NOMO-1 (cell line): Measurements from ENCODE around the gene SHISAL1.
A peak's percentile ranks its signal among the peaks of the same experiment; 100 is the strongest.
"Not testable (repeated sequence)": the region's sequence is repeated elsewhere in the genome, so short reads cannot be mapped to it uniquely, and the experiment has no call there.

Source experiments
- DNase-seq, 2 experiments: peaks; one replicate each; lab custom pipeline; 2025; ENCODE audit not compliant: unreplicated experiment in 2 of 2; lab: John Stamatoyannopoulos, UW

The SHISAL1 gene

GRCh38 chr22:44305455-44305854 lies 7.3 kb downstream of the SHISAL1 start:
- DNase-seq: no peak

- no peak for DNase-seq
Measured at GRCh38 chr22:44304911-44305310, 7.8 kb downstream of the SHISAL1 start.

- DNase-seq: no peak
Measured at GRCh38 chr22:44304354-44304753, 8.4 kb downstream of the SHISAL1 start.

GRCh38 chr22:44302363-44302762 lies 10.4 kb downstream of the SHISAL1 start:
- DNase-seq: not testable (repeated sequence)

- no peak for DNase-seq
Measured at GRCh38 chr22:44301039-44301438, 11.7 kb downstream of the SHISAL1 start.

GRCh38 chr22:44299124-44299523 lies 13.6 kb downstream of the SHISAL1 start:
- no peak for DNase-seq

GRCh38 chr22:44298406-44299091 lies 14.2 kb downstream of the SHISAL1 start:
- DNase-seq: no peak

- no peak for DNase-seq
Measured at GRCh38 chr22:44297470-44298061, 15.2 kb downstream of the SHISAL1 start.

GRCh38 chr22:44295406-44295805 lies 17.3 kb downstream of the SHISAL1 start:
- DNase-seq: no peak

GRCh38 chr22:44293876-44294275 lies 18.9 kb downstream of the SHISAL1 start:
- DNase-seq: no peak

- no peak for DNase-seq
Measured at GRCh38 chr22:44293034-44293433, 19.7 kb downstream of the SHISAL1 start.

- DNase-seq: no peak
Measured at GRCh38 chr22:44292521-44292920, 20.2 kb downstream of the SHISAL1 start.

- no peak for DNase-seq
Measured at GRCh38 chr22:44291674-44292360, 20.9 kb downstream of the SHISAL1 start.

- DNase-seq: peak in 1 of 2 experiments; percentile 1
Measured at GRCh38 chr22:44291265-44291664, 21.5 kb downstream of the SHISAL1 start.

- DNase-seq: no peak
Measured at GRCh38 chr22:44289414-44290171, 23.2 kb downstream of the SHISAL1 start.

- DNase-seq: no peak
Measured at GRCh38 chr22:44288913-44289312, 23.8 kb downstream of the SHISAL1 start.

- DNase-seq: no peak
Measured at GRCh38 chr22:44287741-44288140, 25.0 kb downstream of the SHISAL1 start.

GRCh38 chr22:44287121-44287693 lies 25.5 kb downstream of the SHISAL1 start:
- DNase-seq: no peak

GRCh38 chr22:44286646-44287045 lies 26.1 kb downstream of the SHISAL1 start:
- no peak for DNase-seq

- DNase-seq: no peak
Measured at GRCh38 chr22:44284711-44285110, 28.0 kb downstream of the SHISAL1 start.
